ENCODE measurements around the gene ZNF385B.

The ZNF385B gene

DNA sequence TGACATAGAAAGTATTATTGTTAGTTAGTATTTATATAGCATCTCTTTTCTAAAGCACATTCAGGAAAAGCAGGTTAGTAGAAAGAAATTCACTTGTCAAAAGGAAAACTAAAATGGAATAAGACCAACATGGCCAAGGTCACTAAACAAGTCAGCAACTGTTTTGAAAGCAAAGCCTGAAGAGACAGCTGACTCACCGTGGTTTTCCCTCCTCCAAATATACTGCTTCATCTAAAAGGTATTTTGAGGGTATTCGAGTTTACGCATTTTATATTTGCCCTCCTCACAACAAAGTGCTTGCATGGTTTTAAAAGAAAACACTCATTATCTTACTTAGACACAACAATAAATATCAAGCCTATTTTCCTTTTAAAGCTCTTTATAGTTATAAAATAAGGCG lies 24.0 kb downstream of the ZNF385B start:
- Histone ChIP-seq H3K9ac (ENCODE audit: low read length) (no peak overlapping the region), H2AFZ (ENCODE audit: low read length) (no peak overlapping the region), H3K9me2 (replicated peaks; ENCODE audit: insufficient read depth, low read length) (no peaks in the 10 kb centered on the region), H3K4me1 (ENCODE audit: low read length) (peaks cover 8% of the 10 kb centered on the region; the same call in 1 of the 2 replicates), H3K79me2 (ENCODE audit: low read length) (no peaks in the 10 kb centered on the region), H3K4me2 (ENCODE audit: low read depth, low read length) (no peak overlapping the region), H3K36me3 (replicated peaks; ENCODE audit: insufficient read depth, low read length) (no peaks in the 10 kb centered on the region), H4K20me1 (ENCODE audit: insufficient read depth, low read length) (no peaks in the 10 kb centered on the region), H3K27ac (ENCODE audit: low read length) (no peak overlapping the region), H3K27me3 (replicated peaks; ENCODE audit: insufficient read depth, low read length) (no peaks in the 10 kb centered on the region), H3K4me3 (ENCODE audit: low read length) (no peak overlapping the region), H3K9me3 (replicated peaks; ENCODE audit: insufficient read depth, low read length) (no peaks in the 10 kb centered on the region), H3F3A (ENCODE audit: insufficient read depth, low read length) (no peaks in the 10 kb centered on the region)
- DNase-seq = no peak
- TF ChIP-seq EZH2phosphoT487 (IDR thresholded peaks at IDR 0.05; ENCODE audit: low read length) = no peak
- TF ChIP-seq EZH2 (optimal IDR thresholded peaks at IDR 0.05; ENCODE audit: low read depth, low read length) = no peak

DNA sequence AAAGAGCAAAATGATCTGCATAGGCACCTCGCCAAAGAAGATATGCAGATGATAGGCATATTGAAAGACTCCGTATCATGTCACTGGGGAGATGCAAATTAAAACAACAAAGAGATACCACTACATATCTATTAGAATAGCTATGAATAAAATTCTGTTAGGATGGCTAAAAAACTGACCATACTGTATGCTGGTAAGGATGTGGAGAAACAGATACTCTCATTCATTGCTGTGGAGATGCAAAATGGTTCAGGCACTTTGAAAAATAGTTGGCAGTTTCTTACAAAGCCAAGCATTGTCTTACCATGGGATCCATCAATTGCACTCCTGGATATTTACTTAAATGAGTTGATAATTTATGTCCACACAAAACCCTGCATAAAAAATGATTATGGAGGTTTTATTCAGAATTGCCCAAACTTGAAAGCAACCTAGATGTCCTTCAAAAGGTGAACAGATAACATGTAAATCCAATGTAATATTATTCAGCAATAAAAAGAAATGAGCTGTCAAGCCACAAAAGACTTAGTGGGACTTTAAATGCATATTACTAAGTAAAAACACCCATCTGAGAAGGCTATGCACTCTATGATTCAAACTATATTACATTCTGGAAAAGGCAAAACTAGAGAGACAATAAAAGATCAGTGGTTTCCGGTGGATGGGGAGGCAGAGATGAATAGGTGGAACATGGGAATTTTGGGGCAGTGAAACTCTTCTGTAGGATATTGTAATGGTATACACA lies 31.2 kb downstream of the ZNF385B start:
- H3K4me2 ChIP-seq (ENCODE audit: low read depth, low read length) = no peak overlapping the region
- no peak for DNase-seq
- TF ChIP-seq EZH2 (optimal IDR thresholded peaks at IDR 0.05; ENCODE audit: low read depth, low read length) (no peak), EZH2phosphoT487 (IDR thresholded peaks at IDR 0.05; ENCODE audit: low read length) (no peak)
- TF ChIP-seq, protein P1, sequence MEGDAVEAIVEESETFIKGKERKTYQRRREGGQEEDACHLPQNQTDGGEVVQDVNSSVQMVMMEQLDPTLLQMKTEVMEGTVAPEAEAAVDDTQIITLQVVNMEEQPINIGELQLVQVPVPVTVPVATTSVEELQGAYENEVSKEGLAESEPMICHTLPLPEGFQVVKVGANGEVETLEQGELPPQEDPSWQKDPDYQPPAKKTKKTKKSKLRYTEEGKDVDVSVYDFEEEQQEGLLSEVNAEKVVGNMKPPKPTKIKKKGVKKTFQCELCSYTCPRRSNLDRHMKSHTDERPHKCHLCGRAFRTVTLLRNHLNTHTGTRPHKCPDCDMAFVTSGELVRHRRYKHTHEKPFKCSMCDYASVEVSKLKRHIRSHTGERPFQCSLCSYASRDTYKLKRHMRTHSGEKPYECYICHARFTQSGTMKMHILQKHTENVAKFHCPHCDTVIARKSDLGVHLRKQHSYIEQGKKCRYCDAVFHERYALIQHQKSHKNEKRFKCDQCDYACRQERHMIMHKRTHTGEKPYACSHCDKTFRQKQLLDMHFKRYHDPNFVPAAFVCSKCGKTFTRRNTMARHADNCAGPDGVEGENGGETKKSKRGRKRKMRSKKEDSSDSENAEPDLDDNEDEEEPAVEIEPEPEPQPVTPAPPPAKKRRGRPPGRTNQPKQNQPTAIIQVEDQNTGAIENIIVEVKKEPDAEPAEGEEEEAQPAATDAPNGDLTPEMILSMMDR (IDR thresholded peaks at IDR 0.05; ENCODE audit: low read length) = no peak
- no peaks in the 10 kb centered on the region for H3K4me1 ChIP-seq (ENCODE audit: low read length)
- no peaks in the 10 kb centered on the region for H3K9me3 ChIP-seq (replicated peaks; ENCODE audit: insufficient read depth, low read length)
- no peaks in the 10 kb centered on the region for H3K79me2 ChIP-seq (ENCODE audit: low read length)
- H3K4me3 ChIP-seq (ENCODE audit: low read length) = no peak overlapping the region
- H3K9ac ChIP-seq (ENCODE audit: low read length) = no peak overlapping the region
- no peaks in the 10 kb centered on the region for H4K20me1 ChIP-seq (ENCODE audit: insufficient read depth, low read length)
- H3K27me3 ChIP-seq (replicated peaks; ENCODE audit: insufficient read depth, low read length) = no peaks in the 10 kb centered on the region
- H3K9me2 ChIP-seq (replicated peaks; ENCODE audit: insufficient read depth, low read length) = no peaks in the 10 kb centered on the region
- H3K36me3 ChIP-seq (replicated peaks; ENCODE audit: insufficient read depth, low read length) = no peaks in the 10 kb centered on the region
- no peak overlapping the region for H2AFZ ChIP-seq (ENCODE audit: low read length)
- H3K27ac ChIP-seq (ENCODE audit: low read length) = no peak overlapping the region
- no peaks in the 10 kb centered on the region for H3F3A ChIP-seq (ENCODE audit: insufficient read depth, low read length)

DNA sequence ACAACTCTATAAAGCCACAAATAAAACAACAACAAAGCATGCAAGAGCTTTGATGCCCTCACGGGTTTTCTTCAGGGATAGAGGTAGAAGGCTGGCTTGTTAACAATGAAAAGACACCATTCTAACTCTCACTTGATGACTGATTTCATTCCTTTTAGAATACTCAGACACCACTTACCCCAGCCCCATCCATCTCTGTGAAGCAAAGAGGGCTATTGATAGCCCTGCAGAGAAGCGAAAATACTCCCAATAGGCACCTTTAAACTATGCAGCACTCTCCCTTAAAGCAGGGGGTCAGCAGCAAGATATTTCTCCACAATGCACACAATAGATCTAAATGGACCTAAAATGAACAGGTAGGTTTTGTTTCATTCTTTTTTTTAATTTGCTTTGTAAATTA lies 35.1 kb downstream of the ZNF385B start:
- Histone ChIP-seq H3K36me3 (replicated peaks; ENCODE audit: insufficient read depth, low read length) (no peaks in the 10 kb centered on the region), H3K4me2 (ENCODE audit: low read depth, low read length) (no peak overlapping the region), H3K27ac (ENCODE audit: low read length) (no peak overlapping the region), H3K9me3 (replicated peaks; ENCODE audit: insufficient read depth, low read length) (no peaks in the 10 kb centered on the region), H3K9ac (ENCODE audit: low read length) (no peak overlapping the region), H3K4me3 (ENCODE audit: low read length) (no peak overlapping the region), H3F3A (ENCODE audit: insufficient read depth, low read length) (no peaks in the 10 kb centered on the region), H3K9me2 (replicated peaks; ENCODE audit: insufficient read depth, low read length) (no peaks in the 10 kb centered on the region), H3K79me2 (ENCODE audit: low read length) (no peaks in the 10 kb centered on the region), H4K20me1 (ENCODE audit: insufficient read depth, low read length) (no peaks in the 10 kb centered on the region), H2AFZ (ENCODE audit: low read length) (no peak overlapping the region), H3K27me3 (replicated peaks; ENCODE audit: insufficient read depth, low read length) (no peaks in the 10 kb centered on the region), H3K4me1 (ENCODE audit: low read length) (no peaks in the 10 kb centered on the region)
- DNase-seq = no peak
- TF ChIP-seq EZH2phosphoT487 (IDR thresholded peaks at IDR 0.05; ENCODE audit: low read length) (no peak), EZH2 (optimal IDR thresholded peaks at IDR 0.05; ENCODE audit: low read depth, low read length) (no peak)
- TF ChIP-seq, protein P1 (IDR thresholded peaks at IDR 0.05; ENCODE audit: low read length) = no peak

DNA sequence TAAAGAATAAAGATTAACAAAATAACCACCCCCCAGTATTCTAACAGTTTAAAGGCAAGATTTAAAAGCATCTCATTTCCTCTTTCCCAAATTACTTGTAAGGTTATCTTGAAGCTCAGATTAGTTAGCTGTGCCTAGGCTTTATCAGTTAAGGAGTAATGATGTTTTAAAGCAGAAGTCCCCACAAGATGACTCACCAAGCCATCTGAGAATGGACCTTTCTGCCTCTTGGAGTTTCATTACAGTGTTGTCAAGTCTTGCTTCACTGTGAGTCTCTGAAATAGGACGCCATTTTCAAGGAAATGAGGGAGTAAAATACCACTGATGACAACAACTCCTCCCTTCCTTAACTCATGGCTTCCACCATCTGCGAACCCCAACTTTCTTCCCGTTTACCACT lies 35.9 kb downstream of the ZNF385B start:
- Histone ChIP-seq H3K9ac (ENCODE audit: low read length) (no peak overlapping the region), H3K79me2 (ENCODE audit: low read length) (no peaks in the 10 kb centered on the region), H3K9me3 (replicated peaks; ENCODE audit: insufficient read depth, low read length) (no peaks in the 10 kb centered on the region), H3F3A (ENCODE audit: insufficient read depth, low read length) (no peaks in the 10 kb centered on the region), H3K4me2 (ENCODE audit: low read depth, low read length) (no peak overlapping the region), H3K27me3 (replicated peaks; ENCODE audit: insufficient read depth, low read length) (no peaks in the 10 kb centered on the region), H3K4me3 (ENCODE audit: low read length) (no peak overlapping the region), H3K4me1 (ENCODE audit: low read length) (no peaks in the 10 kb centered on the region), H3K36me3 (replicated peaks; ENCODE audit: insufficient read depth, low read length) (no peaks in the 10 kb centered on the region), H3K27ac (ENCODE audit: low read length) (no peak overlapping the region), H2AFZ (ENCODE audit: low read length) (no peak overlapping the region), H4K20me1 (ENCODE audit: insufficient read depth, low read length) (no peaks in the 10 kb centered on the region), H3K9me2 (replicated peaks; ENCODE audit: insufficient read depth, low read length) (no peaks in the 10 kb centered on the region)
- TF ChIP-seq EZH2phosphoT487 (IDR thresholded peaks at IDR 0.05; ENCODE audit: low read length) (no peak), EZH2 (optimal IDR thresholded peaks at IDR 0.05; ENCODE audit: low read depth, low read length) (no peak)
- TF ChIP-seq, protein P1 (IDR thresholded peaks at IDR 0.05; ENCODE audit: low read length) = no peak
- DNase-seq = no peak

Data from MM.1S (cell line).